BLaER1 treated with 17β-estradiol and CSF1 and Interleukin-3, amounts not matched to agents 10 nM and 100 nM (cell line): ENCODE data around the gene MSX1.

Source experiments
- H3K27ac ChIP-seq, 11 experiments: shearing (Covaris generic); formaldehyde crosslinking; 2 replicates each; pipeline ENCODE4 v1.8.1; 2022
- H3K27me3 ChIP-seq, 11 experiments: shearing (Covaris generic); formaldehyde crosslinking; 2 replicates each; pipeline ENCODE4 v1.8.1; 2022
- H3K36me3 ChIP-seq, 11 experiments: shearing (Covaris generic); formaldehyde crosslinking; 2 replicates each; pipeline ENCODE4 v1.8.1; 2022
- H3K4me1 ChIP-seq, 10 experiments: shearing (Covaris generic); formaldehyde crosslinking; 2 replicates each; pipeline ENCODE4 v1.8.1; 2022
- H3K4me2 ChIP-seq, 11 experiments: shearing (Covaris generic); formaldehyde crosslinking; 2 replicates each; pipeline ENCODE4 v1.8.1; 2022
- H3K4me3 ChIP-seq, 10 experiments: shearing (Covaris generic); formaldehyde crosslinking; 2 replicates each; pipeline ENCODE4 v1.8.1; 2022
- H3K9ac ChIP-seq, 11 experiments: shearing (Covaris generic); formaldehyde crosslinking; 2 replicates each; pipeline ENCODE4 v1.8.1; 2022
- H3K9me3 ChIP-seq, 11 experiments: shearing (Covaris generic); formaldehyde crosslinking; replicated peaks in 1 of 11; 2 replicates each; pipeline ENCODE4 v1.8.1; 2022
- H4K20me1 ChIP-seq, 11 experiments: shearing (Covaris generic); formaldehyde crosslinking; 2 replicates each; pipeline ENCODE4 v1.8.1; 2022
- Cebpa-rat ChIP-seq, 11 experiments: shearing (Covaris generic); IDR thresholded peaks; 2 replicates each; pipeline ENCODE4 v1.8.1; 2022

MSX1 gene

DNA sequence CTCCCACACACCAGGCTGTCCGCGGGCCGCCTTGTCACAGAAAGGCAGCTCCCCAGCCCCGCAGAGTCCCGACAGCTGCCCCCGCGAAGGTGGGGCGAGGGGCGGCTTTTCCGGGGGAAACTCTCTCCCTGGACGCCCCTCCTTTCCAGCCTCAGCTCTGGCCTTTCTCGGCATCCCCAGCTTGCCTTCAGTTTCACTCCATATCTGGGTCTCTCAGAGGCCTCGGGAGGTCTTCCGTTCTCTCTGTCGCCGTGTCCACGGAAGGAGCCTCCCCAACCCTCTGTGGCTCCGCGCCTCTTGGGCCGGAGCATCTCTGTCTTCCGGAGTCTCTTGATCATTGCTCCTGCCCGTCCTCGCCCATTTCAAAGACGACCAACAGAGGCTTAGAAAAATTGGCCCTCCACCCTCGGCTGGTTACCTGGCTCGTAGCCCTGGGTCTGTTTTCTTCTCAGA is 6.1 kb upstream of the MSX1 start:
- Histone ChIP-seq H3K9me3 (peaks cover 0 to 13% (median 0%) of the 10 kb centered on the region in 11 experiments; a peak in 5 of 22 replicates), H3K4me3 (peak overlapping the region; percentile 28 to 63 (median 46)), H3K27ac (no peak overlapping the region), H3K27me3 (peaks cover 81 to 97% (median 87%) of the 10 kb centered on the region in 11 experiments), H4K20me1 (peaks cover 0 to 78% (median 61%) of the 10 kb centered on the region in 11 experiments; a peak in 19 of 22 replicates), H3K4me1 (peaks cover 19 to 39% (median 24%) of the 10 kb centered on the region in 10 experiments; a peak in 19 of 20 replicates), H3K9ac (peak overlapping the region in 6 of 11 experiments; percentile 2 to 33 (median 14); a peak in 7 of 22 replicates), H3K4me2 (peak overlapping the region; percentile 73 to 98 (median 83)), H3K36me3 (no peaks in the 10 kb centered on the region)
- no peak for TF ChIP-seq Cebpa-rat (IDR thresholded peaks at IDR 0.05)

DNA sequence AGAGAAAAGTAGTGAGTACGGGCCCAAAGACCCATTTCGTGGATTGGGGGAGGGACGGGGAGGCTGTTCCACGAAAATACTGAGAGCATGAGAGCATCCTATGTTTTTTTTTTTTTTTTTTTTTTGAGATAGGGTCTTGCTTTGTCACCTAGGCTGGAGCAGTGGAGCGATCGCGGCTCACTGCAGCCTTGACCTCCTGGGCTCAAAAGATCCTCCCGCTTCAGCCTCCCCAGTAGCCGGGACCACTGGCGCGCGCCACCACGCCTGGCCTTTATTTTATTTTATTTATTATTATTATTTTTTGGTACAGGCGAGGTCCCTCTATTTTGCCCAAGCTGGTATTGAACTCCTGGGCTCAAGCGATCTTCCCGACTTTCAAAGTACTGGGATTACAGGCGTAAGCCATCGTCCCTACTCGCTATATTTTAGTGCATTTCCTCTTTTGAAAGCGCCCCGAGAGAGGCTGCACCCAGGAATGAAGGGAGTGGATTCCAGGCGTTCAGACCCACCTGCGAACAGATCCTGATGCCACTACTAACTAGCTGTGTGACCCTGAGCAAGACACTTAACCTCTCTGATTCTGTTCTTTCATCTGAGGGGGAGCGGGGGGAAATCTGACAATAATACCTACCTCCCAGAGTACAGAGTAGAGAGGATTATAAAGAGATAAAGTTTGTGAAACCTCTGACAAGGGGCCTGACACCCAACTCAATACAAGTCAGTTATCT is 5.4 kb upstream of the MSX1 start:
- Histone ChIP-seq H3K4me1 (peaks cover 21 to 43% (median 25%) of the 10 kb centered on the region in 10 experiments; a peak in 19 of 20 replicates), H3K4me2 (peak overlapping the region in 8 of 11 experiments; percentile 73 to 98 (median 85); a peak in 12 of 22 replicates), H3K27ac (no peak overlapping the region), H3K9me3 (peaks cover 0 to 13% (median 0%) of the 10 kb centered on the region in 11 experiments; a peak in 5 of 22 replicates), H3K36me3 (no peaks in the 10 kb centered on the region), H3K4me3 (peak overlapping the region in 3 of 10 experiments; percentile 40 to 53 (median 53); a peak in 3 of 20 replicates), H3K9ac (no peak overlapping the region), H4K20me1 (peaks cover 0 to 83% (median 65%) of the 10 kb centered on the region in 11 experiments; a peak in 19 of 22 replicates), H3K27me3 (peaks cover 88 to 100% (median 94%) of the 10 kb centered on the region in 11 experiments)
- no peak for TF ChIP-seq Cebpa-rat (IDR thresholded peaks at IDR 0.05)

DNA sequence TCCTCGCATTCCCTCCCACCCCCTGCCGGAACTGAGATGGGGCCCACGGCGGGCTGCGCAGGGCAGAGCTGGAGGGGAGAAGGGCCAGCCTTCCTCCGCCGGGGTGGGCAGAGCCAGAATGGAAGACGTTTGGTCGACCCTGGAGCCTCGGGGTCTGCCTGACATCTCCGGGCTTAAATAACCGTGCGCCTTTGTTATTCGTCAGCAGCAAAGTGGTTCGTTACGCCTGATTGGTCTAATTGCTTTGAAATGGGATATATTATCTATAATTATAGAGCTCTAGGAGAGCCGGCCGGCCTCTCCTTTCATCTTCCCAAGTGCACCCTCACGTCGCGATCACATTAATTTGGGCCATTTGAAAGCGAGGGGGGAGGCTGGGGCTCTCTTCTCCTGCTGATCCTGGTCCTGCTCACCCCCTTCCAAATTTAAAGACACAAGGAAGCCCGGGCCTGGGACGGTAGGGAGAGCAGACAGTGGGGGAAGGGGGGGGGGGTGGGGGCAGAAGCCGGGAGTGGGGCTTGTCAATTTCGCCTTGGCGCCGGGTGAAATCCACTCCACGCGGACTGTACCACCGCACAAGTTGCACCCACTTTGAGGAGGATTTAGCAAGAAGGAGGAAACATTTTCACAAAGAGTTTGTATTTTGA is 4.7 kb upstream of the MSX1 start:
- Histone ChIP-seq H4K20me1 (peaks cover 0 to 84% (median 64%) of the 10 kb centered on the region in 11 experiments; a peak in 19 of 22 replicates), H3K27ac (no peak overlapping the region)

DNA sequence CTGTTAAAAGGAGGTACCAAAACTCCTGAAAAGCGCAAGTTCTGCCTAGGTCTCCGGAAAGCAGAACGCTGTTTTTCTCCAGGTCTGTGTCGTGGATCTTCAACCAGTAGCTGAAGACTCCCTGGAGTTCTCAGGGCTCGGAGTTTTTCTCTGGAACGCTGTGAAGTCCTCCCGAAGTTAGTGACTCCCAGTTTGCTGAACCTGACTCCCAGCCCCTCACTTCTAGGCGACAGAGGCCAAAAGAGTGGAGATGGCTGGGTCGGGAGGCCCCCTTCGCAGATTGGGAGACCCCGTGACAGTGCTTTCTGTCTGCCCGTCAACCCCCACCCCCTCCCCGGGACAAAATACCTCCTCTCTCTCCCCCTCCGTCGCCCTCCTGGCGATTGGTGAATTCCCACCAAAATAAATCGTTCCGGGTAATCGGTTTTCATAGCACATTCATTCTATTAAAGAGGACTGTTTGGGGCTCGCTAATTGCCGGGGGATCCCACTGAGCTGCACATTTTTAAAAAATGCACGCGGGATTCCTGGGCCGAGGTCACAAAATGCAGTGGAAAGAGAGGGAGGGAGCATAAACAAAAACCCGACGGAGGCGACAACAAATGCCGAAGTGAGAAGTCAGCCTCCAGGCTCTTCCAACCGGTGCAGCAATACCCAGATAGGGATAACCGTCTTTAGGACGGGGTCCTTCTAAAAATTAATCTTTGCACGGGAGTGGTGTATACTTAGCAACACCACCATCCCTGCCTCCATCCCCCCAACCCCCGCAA is 4.0 kb upstream of the MSX1 start:
- Histone ChIP-seq H3K9me3 (peaks cover 0 to 13% (median 0%) of the 10 kb centered on the region in 11 experiments; a peak in 5 of 22 replicates), H3K4me3 (peak overlapping the region in 3 of 10 experiments; percentile 46 to 52 (median 49); a peak in 3 of 20 replicates), H3K36me3 (no peaks in the 10 kb centered on the region), H3K4me1 (peaks cover 31 to 57% (median 37%) of the 10 kb centered on the region in 10 experiments; a peak in 19 of 20 replicates), H4K20me1 (peaks cover 0 to 91% (median 72%) of the 10 kb centered on the region in 11 experiments; a peak in 19 of 22 replicates), H3K4me2 (peak overlapping the region in 3 of 11 experiments; percentile 63 to 95 (median 93); a peak in 5 of 22 replicates), H3K27ac (no peak overlapping the region), H3K9ac (no peak overlapping the region), H3K27me3 (peaks cover 98 to 100% (median 100%) of the 10 kb centered on the region in 11 experiments)
- TF ChIP-seq Cebpa-rat (IDR thresholded peaks at IDR 0.05): no peak

More for the DNA sequence above, 4.7 kb upstream of the MSX1 start:
- peaks cover 95 to 100% (median 98%) of the 10 kb centered on the region in 11 experiments for H3K27me3 ChIP-seq
- TF ChIP-seq Cebpa-rat (IDR thresholded peaks at IDR 0.05): no peak
- H3K4me1 ChIP-seq: peaks cover 28 to 50% (median 30%) of the 10 kb centered on the region in 10 experiments; a peak in 19 of 20 replicates
- no peak overlapping the region for H3K4me2 ChIP-seq
- no peak overlapping the region for H3K9ac ChIP-seq
- H3K4me3 ChIP-seq: no peak overlapping the region
- no peaks in the 10 kb centered on the region for H3K36me3 ChIP-seq
- H3K9me3 ChIP-seq: peaks cover 0 to 13% (median 0%) of the 10 kb centered on the region in 11 experiments; a peak in 5 of 22 replicates

DNA sequence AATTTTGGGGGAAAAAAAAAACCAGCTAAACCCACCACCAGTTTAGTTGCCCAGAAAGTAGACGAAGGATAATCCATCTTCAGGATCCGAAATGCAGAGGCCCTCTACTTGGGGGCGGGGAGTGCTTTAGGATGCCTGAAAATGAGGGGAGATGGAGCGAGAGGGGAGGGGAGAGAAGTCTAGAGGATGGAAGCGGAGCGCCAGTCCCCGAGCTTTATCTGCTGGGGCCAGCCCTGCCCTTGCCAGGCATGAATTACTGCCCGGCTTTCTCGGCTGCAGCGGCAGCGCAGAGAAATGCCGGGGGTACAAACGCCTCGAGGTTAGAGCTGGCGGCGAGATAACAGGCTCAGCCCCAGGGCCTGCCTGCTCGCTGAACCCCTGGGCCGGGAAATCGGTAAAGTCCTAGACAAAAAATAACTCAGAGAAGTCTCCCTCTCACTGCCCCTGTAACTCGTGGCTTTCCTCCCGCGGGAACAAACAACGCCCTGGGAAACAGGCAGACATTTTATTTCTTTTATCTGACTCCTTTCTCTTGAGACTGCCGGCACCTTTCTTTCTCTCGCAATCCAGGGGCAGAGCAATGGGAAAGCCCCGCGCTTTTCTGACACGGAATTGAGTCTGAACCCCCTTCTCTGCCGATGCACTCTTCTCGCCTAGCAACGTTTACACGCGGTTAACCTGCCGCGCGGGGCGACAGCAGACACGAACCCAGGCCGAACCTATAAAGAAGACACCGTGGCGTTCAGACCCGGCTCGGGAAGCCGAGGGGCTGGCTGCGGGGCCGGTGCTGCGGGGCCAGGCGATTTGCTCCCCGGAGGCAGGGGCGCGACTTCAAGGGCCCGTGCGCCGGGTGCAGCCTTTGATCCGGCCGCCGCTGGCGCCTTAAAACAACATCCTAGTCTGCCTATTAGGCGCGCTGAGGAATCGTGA is 3.1 kb upstream of the MSX1 start:
- Histone ChIP-seq H3K4me2 (peak overlapping the region; percentile 38 to 95 (median 67)), H3K27ac (no peak overlapping the region), H4K20me1 (peaks cover 0 to 97% (median 79%) of the 10 kb centered on the region in 11 experiments; a peak in 19 of 22 replicates), H3K27me3 (peaks cover 99 to 100% (median 100%) of the 10 kb centered on the region in 11 experiments), H3K9ac (peak overlapping the region in 2 of 11 experiments; percentile 33 to 56; a peak in 4 of 22 replicates), H3K9me3 (peaks cover 0 to 13% (median 0%) of the 10 kb centered on the region in 11 experiments; a peak in 5 of 22 replicates), H3K36me3 (no peaks in the 10 kb centered on the region), H3K4me3 (peak overlapping the region in 9 of 10 experiments; percentile 2 to 52 (median 45); a peak in 16 of 20 replicates), H3K4me1 (peaks cover 39 to 65% (median 44%) of the 10 kb centered on the region in 10 experiments; a peak in 19 of 20 replicates)
- no peak for TF ChIP-seq Cebpa-rat (IDR thresholded peaks at IDR 0.05)

DNA sequence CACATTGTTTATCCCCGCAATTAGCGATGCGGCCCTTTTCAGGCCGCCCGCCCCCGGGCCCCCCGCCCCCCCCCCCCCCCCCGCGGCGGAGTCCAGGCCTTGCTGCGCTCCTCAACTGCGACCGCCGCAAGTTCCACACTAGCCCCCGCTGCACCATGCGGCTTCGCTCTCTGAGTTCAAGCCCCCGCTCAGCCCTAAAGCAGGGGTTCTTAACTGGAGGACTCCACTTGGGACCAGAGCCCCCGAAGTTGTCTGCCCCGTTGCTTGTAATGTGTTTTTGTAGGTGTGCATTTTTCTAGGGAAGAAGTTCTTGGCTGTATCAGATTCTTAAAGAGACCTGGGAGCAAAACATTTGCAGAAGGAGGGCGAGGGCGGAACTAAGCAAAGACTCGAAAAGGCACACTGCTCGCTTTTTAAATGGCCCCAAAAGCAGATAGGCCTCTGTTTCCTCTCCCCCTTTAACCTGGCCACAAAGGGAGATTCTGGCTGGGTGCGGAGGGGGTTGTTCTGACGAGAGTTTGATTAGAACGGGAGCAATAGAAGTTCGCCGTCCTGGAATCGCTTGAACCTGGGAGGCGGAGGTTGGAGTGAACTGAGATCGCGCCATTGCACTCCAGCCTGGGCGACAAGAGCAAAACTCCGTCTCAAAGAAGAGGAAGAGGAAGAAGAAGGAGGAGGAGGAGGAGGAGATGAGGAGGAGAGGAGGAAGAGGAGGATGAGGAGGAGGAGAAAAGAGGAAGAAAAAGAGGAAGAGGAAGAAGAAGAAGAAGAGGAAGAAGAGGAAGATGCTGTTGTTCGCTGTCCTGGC is 2.3 kb upstream of the MSX1 start:
- peak overlapping the region in 7 of 11 experiments; percentile 62 to 95 (median 71); a peak in 11 of 22 replicates for H3K4me2 ChIP-seq
- H3K9me3 ChIP-seq: peaks cover 0 to 13% (median 0%) of the 10 kb centered on the region in 11 experiments; a peak in 5 of 22 replicates
- H3K27me3 ChIP-seq: peaks cover 99 to 100% (median 100%) of the 10 kb centered on the region in 11 experiments
- H3K4me3 ChIP-seq: peak overlapping the region in 4 of 10 experiments; percentile 45 to 52 (median 48); a peak in 5 of 20 replicates
- peaks cover 0 to 97% (median 84%) of the 10 kb centered on the region in 11 experiments; a peak in 19 of 22 replicates for H4K20me1 ChIP-seq
- TF ChIP-seq Cebpa-rat (IDR thresholded peaks at IDR 0.05): no peak
- no peaks in the 10 kb centered on the region for H3K36me3 ChIP-seq
- no peak overlapping the region for H3K9ac ChIP-seq
- H3K4me1 ChIP-seq: peaks cover 39 to 67% (median 43%) of the 10 kb centered on the region in 10 experiments; a peak in 19 of 20 replicates
- no peak overlapping the region for H3K27ac ChIP-seq
